H1 (cell line): ENCODE measurements around the gene ZNF154. TPM values are rescaled to one million over a fixed set of nuclear protein-coding genes. Genes with fewer than 3 reads are reported as not detected.

Experiments
- ASH2L ChIP-seq: fragments of 200-600, 300-600 bp; sonication (generic); IDR thresholded peaks from one replicate; pipeline ENCODE4 v1.7.1; 2017; ENCODE audit warnings: low read length
- ATF3 ChIP-seq: IDR thresholded peaks from 2 replicates; pipeline ENCODE4 v1.6.1; 2011; ENCODE audit warnings: low read depth, mild to moderate bottlenecking, low read length; ENCODE audit not compliant: insufficient read depth
- CHD7 ChIP-seq: fragments of 300-600 bp; sonication (generic); IDR thresholded peaks from 2 replicates; pipeline ENCODE4 v1.7.1; 2012; ENCODE audit warnings: low read length, moderate library complexity, mild to moderate bottlenecking, inconsistent platforms; ENCODE audit not compliant: insufficient replicate concordance
- CTBP2 ChIP-seq: IDR thresholded peaks from 2 replicates; pipeline ENCODE4 v1.7.0; 2011; ENCODE audit warnings: borderline replicate concordance, mild to moderate bottlenecking, moderate library complexity, mixed read lengths, low read length; ENCODE audit not compliant: insufficient read depth, insufficient read length
- CTCF ChIP-seq, 3 experiments: IDR thresholded peaks; 1 replicate in 2 of 3; 2 replicates in 1 of 3; pipeline versions ENCODE4 v1.5.1 to v1.6.1; 2011; ENCODE audit warnings: low read length in 3 of 3, mild to moderate bottlenecking in 3 of 3, inconsistent platforms in 2 of 3, low read depth in 1 of 3, moderate library complexity in 1 of 3; ENCODE audit not compliant: insufficient read depth in 1 of 3; ENCODE audit errors: control extremely low read depth in 1 of 3
- KDM4A ChIP-seq: IDR thresholded peaks from one replicate; pipeline ENCODE4 v1.7.1; 2012; ENCODE audit warnings: low read depth, mild to moderate bottlenecking, moderate library complexity, low read length, inconsistent platforms; ENCODE audit not compliant: severe bottlenecking
- polyA plus RNA-seq, 7 experiments: library from polyadenylated mRNA; depleted of rRNA in 3 of 7; stranded (reverse) in 5 of 7; unstranded in 2 of 7; fragments of >200 nt in 5 of 7; fragments of 200-250 nt in 2 of 7; gene quantifications; 1 replicate in 5 of 7; 2 replicates in 1 of 7; 4 replicates in 1 of 7; pipeline versions ENCODE4 v1.2.1 to v1.2.3, GENCODE V29; 2011 to 2013; ENCODE audit warnings: missing spikeins in 2 of 7, mixed read lengths in 2 of 7
- total RNA-seq: library from RNA; stranded (reverse); fragmentation: NEBNext Ultra II Directional; extraction: Animal tissue kit (Norgen Biotek cat#: 25700); gene quantifications from 2 replicates; pipeline ENCODE4 v1.2.1, GENCODE V29; 2021

Gene ZNF154
- total and polyA plus RNA-seq, 2 of the 8 experiments (the other 6 are each of a cell fraction or from before 2014, with no cell fraction given): 5.3 to 11.6 TPM

- TF ChIP-seq CTCF (IDR thresholded peaks at IDR 0.05; ENCODE audit: control extremely low read depth in 1 of 3, insufficient read depth in 1 of 3, low read depth in 1 of 3, low read length in 3 of 3): no peak
- TF ChIP-seq ASH2L: peak; percentile 66
- no peak for TF ChIP-seq ATF3
- TF ChIP-seq CHD7: no peak
- TF ChIP-seq CTBP2: no peak
- peak; percentile 34 for TF ChIP-seq KDM4A
Measured at GRCh38 chr19:57664269-57665127, 44.5 kb downstream of the ZNF154 start (continued).
